Forelimb muscle (tissue), 1 donor: Measurements from ENCODE around the gene SYNJ1. TPM values are rescaled to one million over a fixed set of nuclear protein-coding genes. Genes with fewer than 3 reads are reported as not detected.
"Not testable (repeated sequence)": the region's sequence is repeated elsewhere in the genome, so short reads cannot be mapped to it uniquely, and the experiment has no call there.

ENCODE experiments used
- DNase-seq: peaks from one replicate; pipeline ENCODE4 v3.0.0-alpha.2; 2013; ENCODE audit warnings: low read depth
- polyA plus RNA-seq: library from polyadenylated mRNA; unstranded; fragments of 120-200 nt; gene quantifications from one replicate; pipeline ENCODE4 v1.2.1, GENCODE V29; 2013; ENCODE audit not compliant: insufficient read length

SYNJ1 gene
- polyA plus RNA-seq, 1 donor = 4.8 TPM

- DNase-seq = no peak
Observed at GRCh38 chr21:32690085-32690484, 37.7 kb downstream of the SYNJ1 start.

GRCh38 chr21:32687643-32688345 lies 40.0 kb downstream of the SYNJ1 start:
- no peak for DNase-seq

GRCh38 chr21:32682696-32683474 lies 44.9 kb downstream of the SYNJ1 start:
- DNase-seq = no peak

GRCh38 chr21:32674731-32675130 lies 53.1 kb downstream of the SYNJ1 start:
- no peak for DNase-seq

- DNase-seq = no peak
Observed at GRCh38 chr21:32674038-32674437, 53.8 kb downstream of the SYNJ1 start.

- no peak for DNase-seq
Observed at GRCh38 chr21:32666258-32666657, 61.6 kb downstream of the SYNJ1 start.

- not testable (repeated sequence) for DNase-seq
Observed at GRCh38 chr21:32664095-32664494, 63.7 kb downstream of the SYNJ1 start.

GRCh38 chr21:32661981-32662380 lies 65.8 kb downstream of the SYNJ1 start:
- DNase-seq = not testable (repeated sequence)

- DNase-seq = not testable (repeated sequence)
Observed at GRCh38 chr21:32661026-32661782, 66.6 kb downstream of the SYNJ1 start.

- DNase-seq = no peak
Observed at GRCh38 chr21:32658524-32658923, 69.3 kb downstream of the SYNJ1 start.

GRCh38 chr21:32653326-32653901 lies 74.4 kb downstream of the SYNJ1 start:
- DNase-seq = no peak

GRCh38 chr21:32648165-32648564 lies 79.6 kb downstream of the SYNJ1 start:
- no peak for DNase-seq

GRCh38 chr21:32645261-32646182 lies 82.3 kb downstream of the SYNJ1 start:
- DNase-seq = no peak

- no peak for DNase-seq
Observed at GRCh38 chr21:32641710-32642698, 85.8 kb downstream of the SYNJ1 start.

GRCh38 chr21:32626621-32627196 lies 101.1 kb downstream of the SYNJ1 start:
- DNase-seq = no peak

GRCh38 chr21:32618218-32618617 lies 109.6 kb downstream of the SYNJ1 start:
- DNase-seq = not testable (repeated sequence)

- no peak for DNase-seq
Observed at GRCh38 chr21:32613436-32614043, 114.3 kb downstream of the SYNJ1 start.

GRCh38 chr21:32612999-32613337 lies 114.8 kb downstream of the SYNJ1 start:
- no peak for DNase-seq
